Activated CD4-positive, alpha-beta T cell treated with anti-CD3 and anti-CD28 coated beads, Interleukin-2, amount 50 U/mL, for 16 hours (primary cell): Measurements from ENCODE around the gene B3GLCT.
"Not testable (repeated sequence)": the region's sequence is repeated elsewhere in the genome, so short reads cannot be mapped to it uniquely, and the experiment has no call there.

Experiments used
- DNase-seq: peaks from one replicate; pipeline ENCODE4 v3.0.0-alpha.2; 2020

Gene B3GLCT

DNA sequence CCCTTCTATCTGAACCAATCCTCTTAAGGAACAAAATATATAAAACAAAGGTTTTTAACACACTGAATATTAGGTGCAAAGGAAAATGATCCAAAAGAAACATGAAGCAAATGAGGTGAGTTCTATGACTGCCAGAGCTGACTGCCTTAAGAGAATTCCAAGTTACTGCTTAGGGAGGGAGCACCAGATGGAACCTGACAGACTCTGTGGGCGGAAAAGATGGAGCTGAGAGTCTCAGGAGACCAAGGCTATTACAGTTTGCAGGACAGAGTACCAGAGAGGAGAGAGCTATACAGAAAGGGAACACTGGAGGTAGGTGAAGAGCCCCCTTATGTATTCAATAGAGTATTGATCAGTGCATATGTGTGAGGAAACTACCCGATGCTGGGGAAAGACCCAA is 87.2 kb downstream of the B3GLCT start:
- no peak for DNase-seq

DNA sequence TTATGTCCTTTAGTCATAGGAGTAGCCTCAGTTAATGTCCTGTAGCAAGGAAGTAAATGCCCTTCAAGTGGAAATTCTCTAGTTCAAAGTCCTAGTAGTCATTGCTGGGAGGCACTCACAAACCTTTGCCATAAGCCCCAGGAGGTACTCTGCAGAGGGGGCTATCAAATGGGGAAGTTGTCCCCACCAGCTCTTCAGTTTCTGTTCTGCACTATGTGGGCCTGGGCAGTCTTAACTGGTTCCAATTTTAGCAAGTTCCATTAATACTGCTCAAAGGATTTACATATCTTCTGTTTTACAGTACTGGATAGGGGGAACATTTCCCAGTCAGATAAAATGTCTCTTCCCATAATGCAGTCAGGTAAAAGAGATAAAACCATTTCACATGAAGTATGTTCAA is 101.3 kb downstream of the B3GLCT start:
- no peak for DNase-seq

DNA sequence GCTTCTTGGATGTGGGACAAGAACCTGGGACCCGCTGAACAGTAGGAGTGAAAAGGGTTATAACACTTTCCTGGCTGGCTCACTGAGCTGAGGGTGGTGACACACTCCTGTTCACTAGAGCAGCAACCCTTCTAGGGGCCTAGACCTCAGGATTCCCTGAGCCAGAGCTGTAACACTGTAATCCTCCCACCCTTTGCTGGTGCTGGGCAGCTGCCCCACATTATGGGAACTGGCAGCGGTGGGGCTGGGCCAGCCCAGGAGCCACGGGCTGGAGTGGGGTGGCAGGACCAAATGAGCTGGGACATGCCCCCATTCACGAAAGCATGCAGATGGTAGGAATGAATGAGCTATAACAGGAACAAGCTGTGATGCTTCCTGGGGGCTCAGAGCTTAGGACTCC is 110.6 kb downstream of the B3GLCT start:
- no peak for DNase-seq

DNA sequence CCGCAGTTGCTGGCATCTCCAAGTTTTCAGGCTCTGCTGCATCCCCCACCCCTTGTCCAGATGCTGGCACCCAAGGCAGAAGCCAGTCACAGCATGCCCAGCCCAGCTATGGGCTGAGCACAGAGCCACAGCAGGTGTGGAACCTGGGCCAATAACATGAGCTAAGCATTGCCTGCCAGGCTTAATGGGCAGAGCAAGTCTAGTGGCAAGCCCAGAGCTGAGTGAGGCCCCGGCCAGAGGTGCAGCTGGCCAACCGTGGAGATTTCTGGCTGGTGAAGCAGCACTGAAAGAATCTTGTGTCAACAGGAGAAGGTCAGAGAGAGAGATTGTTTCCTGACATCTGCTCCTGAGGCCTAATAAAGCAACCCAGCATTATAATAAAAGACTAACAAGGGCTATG is 111.0 kb downstream of the B3GLCT start:
- no peak for DNase-seq

DNA sequence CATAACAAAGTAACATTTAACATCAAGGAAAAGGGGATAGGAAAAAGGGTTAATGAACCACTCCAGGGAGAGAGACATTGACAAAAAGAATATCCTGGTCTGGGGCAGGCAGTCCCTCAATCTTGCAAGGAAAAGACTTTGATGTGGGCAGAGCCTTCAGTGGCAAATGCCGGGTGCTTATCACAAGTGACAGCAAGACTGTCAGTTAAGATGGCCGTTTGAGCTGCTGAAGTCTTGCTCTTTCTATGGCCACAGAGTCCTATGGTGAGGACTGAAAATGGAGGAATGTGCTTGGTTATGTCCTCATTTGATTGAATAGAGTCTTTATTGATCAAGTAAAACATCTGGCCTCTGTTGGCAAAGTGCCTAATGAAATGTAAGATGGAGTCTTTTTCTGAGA is 112.1 kb downstream of the B3GLCT start:
- no peak for DNase-seq

DNA sequence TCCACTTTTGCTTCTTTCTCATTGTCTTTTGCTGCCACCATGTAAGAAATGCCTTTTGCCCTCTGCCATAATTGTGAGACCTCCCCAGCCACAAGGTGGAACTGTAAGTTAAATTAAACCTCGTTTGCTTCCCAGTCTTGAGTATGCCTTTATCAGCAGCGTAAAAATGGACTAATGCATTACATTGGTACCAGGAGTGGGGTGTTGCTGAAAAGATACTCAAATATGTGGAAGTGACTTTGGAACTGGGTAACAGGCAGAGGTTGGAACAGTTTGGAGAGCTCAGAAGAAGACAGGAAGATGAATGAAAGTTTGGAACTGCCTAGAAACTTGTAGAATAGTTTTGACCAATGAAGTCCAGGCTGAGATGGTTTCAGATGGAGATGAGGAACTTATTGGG is 115.2 kb downstream of the B3GLCT start:
- DNase-seq: no peak

DNA sequence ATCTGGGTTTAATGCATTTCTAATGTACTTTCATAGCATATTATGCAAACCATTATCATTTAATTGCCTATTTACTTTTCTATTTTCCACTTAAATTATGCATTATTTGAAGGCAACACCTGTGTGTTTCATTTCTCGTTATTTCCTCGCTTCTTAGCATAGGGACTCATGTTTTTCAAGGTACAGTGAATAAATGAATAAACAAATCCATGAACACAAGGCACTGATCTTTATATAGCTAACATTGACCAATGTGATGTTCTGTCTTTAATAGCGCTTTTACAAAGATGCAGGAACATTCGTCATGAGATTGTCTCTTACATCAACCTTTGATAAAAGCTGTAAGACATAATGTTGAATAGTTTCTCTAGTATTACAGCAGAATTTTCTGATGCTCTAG is 121.2 kb downstream of the B3GLCT start:
- DNase-seq: no peak

DNA sequence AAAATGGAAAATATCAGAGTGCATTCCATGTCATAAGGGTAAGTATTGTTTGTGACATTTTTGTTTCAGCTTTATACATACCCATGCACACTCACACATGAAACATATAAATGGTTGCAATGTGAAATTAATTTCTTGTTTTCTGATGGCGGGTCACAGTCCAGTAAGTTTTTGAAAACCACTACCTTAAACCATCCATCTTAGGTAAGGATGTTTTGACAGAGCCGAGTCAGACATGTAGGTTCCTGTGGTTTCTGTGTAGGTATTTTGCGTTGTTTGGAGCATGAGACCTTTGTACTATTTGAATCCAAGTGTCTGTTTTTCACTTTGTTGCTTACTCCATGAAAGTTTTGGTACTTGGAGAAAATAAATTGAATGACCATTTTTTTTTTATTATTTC is 121.7 kb downstream of the B3GLCT start:
- no peak for DNase-seq

DNA sequence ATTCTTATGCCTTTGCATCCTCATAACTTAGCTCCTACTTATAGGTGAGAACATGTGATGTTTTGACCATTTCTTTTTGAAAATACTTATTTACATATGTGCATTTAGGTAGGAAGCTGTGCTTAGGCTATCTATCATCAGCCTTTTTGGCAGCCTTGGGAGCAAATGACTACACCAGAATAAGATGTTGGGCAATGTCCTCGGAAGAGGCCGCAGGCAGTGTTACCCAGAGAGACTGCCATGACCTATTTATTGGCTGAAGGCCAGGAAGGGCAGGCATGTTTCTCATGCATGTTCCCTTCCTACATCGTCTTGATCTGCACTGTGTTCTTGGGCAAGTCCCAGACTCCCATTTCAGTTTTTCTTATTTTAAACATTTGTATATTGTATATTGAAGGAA is 122.3 kb downstream of the B3GLCT start:
- DNase-seq: no peak

DNA sequence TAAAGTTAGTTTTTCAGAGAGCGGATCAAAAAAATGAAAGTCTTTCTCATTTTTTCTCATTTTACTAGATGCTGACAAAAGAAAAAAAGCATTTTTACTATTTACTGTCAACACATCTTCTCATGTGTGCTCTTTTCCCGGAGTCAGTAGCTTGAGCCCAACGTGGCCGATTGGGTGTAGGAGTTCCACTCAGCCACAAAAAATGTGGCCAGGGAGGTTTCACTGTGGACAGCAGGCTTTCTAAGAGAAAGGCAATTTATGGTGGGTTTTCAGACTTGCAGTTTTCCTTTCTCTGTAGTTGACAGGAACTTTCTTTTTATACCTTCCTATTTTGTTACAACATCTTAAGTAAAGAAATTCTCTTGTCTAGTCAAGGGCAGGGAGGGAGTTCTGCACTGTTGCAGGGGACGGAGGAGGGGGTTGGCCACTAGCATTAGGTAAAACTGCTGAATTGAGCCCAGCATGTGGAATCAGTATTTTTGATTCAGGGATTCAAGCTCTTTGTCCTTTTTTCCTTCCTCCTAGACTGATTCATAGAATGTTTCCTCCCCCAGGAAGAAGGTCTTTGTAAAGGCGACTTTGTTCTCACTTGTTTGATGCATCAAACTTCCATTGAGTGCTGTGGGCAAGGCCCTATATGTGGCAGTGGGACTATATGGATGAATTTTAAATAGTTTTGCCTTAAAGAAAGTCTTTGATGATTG is 123.1 kb downstream of the B3GLCT start:
- no peak for DNase-seq

DNA sequence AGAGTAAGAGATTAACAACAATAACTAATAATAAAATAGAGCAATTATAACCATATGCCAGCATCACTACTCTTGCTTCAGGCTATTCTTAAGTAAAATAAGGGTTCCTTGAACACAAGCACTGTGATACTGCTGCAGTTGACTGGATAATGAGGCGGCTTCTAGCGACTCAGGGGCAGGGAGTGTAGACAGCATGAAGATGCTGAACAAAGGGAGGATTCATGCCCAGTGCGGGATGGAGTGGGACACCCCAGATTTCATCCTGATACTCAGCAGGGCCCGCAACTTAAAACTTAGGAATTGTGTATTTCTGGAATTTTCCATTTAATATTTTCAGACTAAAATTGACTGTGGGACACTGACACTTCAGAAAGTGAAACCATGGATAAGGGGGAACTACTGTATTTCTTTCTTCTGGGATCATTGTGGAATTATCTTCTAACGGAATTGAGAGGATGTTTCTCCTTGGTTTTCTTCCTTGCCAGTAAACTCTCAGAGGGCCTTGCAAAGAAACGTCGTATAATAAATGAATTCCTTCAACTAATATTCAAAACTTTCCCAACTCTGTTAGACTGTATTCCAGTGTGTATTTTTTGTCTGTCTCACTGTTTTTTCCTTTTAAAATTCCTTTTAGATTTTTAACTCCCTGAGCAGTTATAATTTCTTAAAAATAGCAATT is 127.5 kb downstream of the B3GLCT start:
- no peak for DNase-seq

DNA sequence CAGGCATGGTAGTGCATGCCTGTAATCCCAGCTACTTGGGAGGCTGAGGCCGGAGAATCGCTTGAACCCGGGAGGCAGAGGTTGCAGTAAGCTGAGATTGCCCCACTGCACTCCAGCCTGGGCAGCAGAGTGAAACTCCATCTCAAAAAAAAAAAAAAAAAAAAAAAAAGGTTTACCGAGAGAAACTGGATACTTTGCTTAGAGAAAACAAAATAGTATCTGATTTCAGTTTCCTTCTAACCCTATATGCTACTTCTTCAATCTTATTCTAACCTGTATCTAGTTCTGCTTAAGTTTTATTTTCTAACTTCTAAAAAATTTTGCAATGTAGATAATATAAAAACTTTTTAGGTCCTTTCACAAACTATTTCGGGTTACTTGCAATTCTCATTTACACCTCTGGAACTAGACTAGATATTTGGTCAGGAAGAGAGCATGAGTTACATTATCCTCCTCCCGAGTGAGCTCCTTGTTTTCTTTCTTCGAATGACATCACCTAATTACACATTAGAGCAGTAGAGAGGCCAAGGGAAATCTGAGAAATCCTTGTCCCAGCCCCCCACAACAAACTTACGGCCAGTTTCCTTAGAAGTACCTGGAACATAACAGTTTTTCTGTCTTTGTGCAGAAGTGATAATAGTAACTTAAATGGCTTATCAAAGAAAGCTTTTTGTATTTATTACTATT is 128.9 kb downstream of the B3GLCT start:
- DNase-seq: no peak

DNA sequence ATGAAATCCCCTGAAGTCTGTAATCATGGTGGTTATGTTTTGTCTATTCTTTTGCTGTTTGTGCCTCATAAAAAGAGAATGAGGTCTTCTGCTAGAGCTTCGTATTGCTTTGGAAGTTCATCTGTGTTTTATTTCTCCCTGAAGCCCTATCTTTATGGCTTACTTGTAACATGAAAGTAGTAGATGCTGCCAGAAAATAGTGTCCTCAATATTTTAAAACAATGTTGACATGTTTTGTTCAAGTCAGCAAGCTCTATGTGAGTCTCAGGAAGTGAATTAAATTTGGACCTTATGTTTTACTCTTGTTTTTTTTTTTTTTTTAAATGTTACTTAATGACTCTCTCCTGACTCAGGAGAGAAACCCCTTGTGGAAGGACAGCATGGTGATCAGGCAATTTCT is 130.5 kb downstream of the B3GLCT start:
- no peak for DNase-seq

DNA sequence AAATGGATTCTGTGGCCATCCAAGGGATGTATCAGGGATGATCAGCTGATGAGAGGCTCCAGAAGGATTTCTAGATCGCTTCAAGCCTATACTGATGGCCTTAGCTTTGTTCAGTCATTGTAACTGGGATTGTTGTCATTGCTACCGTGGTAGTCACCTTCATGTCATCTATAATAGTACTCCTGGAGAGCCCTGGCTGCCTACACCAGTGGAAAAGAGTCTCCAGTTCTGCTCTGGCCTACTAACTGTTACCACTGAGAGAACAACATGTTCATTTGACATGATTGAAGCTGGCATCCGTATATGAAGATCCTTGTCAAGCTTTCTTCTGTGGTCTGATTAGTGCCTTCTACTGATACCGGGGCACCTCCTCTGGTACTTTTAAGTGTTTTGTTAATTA is 131.3 kb downstream of the B3GLCT start:
- DNase-seq: no peak

DNA sequence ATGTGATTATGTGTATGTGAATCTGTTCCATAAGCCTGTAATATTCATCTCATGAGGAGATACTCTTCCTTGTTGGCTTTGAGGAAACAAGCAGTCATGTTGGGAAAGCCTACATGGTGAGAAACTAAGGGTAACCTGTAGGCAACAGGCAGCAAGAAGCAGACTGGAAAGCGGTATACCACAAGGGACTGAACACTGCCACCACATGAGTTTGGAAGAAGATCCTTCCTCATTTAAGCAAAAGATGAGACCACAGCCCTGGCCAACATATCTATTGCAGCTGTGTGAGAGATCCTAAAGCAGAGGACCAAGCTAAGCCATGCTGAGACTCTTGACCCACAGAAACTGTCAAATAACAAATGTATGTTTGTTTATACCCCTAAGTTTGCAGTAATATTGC is 134.8 kb downstream of the B3GLCT start:
- DNase-seq: no peak

DNA sequence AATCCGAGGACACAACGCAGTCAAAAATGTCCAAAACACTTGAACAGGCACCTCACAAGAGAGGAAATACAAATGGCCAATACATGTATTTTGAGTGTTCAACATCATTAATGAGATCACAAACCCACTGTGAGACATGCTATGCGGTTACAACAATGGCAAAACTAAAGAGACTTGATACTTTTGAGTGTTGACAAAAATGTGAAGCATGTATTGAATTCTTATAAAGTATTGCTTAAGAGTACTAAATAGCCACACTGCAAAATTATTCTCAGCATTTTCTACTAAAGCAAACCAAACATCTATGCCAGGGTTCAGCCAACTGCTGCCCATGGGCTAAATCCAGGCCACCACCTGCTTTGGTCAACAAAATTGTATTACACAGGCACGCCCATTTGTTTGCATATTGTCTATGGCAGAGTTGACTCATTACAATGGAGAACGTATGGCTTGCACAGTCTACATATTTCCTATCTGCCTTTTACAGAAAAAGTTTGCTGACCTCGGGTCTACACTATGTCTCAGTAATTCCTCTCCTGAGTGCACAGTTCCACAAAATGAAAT is 135.3 kb downstream of the B3GLCT start:
- no peak for DNase-seq

DNA sequence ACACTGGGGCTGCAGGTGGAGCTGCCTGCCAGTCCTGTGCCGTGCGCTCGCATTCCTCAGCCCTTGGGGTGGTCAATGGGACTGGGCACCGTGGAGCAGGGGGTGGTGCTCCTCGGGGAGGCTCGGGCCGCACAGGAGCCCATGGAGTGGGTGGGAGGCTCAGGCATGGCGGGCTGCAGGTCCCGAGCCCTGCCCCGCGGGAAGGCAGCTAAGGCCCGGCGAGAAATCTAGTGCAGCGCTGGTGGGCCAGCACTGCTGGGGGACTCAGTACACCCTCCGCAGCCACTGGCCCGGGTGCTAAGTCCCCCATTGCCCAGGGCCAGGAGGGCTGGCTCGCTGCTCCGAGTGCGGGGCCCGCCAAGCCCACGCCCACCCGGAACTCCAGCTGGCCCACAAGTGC is 139.8 kb downstream of the B3GLCT start:
- not testable (repeated sequence) for DNase-seq

DNA sequence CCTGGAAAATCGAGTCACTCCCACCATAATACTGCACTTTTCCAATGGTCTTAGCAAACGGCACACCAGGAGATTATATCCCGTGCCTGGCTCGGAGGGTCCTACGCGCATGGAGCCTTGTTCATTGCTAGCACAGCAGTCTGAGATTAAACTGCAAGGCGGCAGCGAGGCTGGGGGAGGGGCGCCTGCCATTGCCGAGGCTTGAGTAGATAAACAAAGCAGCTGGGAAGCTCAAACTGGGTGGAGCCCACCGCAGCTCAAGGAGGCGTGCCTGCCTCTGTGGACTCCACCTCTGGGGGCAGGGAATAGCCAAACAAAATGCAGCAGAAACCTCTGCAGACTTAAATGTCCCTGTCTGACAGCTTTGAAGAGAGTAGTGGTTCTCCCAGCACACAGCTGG is 141.1 kb downstream of the B3GLCT start:
- not testable (repeated sequence) for DNase-seq

DNA sequence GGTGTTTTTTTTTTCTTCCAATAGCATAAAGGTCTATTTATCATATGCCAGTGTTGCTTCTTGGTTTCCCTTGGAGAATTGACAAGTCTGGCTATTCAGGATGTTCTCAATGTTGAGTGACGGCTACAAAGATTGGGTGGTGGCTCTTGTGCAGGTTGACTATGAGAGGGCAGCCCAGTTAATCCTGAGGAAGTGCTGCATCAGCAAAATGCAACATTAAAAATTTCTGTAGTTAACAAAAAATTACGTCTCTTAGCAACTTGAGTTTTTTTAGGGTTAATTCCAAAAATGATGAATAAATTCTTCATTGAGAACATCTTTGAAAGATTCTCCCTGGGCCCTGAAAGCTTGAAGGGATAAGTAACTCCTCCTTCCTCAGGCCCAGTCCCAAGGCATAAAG is 147.1 kb downstream of the B3GLCT start:
- DNase-seq: no peak

DNA sequence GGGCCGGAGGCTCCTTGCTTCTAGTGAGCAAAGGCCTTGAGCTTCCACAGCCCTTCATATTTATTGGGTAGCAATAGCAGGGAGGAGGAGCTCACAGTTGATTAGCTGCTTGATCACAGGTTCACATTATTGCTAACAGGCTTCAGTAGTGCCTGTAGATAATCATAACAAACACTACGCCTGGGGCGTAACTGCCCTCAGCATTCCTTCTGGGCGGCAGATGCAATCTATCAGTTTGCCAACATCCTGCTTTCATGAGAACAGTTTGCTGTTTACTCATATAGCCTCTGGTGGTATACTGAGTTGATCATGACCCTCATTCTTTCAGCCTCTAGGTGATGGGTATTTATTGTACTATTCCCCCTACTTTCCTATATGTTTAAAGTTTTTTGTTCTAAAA is 149.4 kb downstream of the B3GLCT start:
- no peak for DNase-seq

DNA sequence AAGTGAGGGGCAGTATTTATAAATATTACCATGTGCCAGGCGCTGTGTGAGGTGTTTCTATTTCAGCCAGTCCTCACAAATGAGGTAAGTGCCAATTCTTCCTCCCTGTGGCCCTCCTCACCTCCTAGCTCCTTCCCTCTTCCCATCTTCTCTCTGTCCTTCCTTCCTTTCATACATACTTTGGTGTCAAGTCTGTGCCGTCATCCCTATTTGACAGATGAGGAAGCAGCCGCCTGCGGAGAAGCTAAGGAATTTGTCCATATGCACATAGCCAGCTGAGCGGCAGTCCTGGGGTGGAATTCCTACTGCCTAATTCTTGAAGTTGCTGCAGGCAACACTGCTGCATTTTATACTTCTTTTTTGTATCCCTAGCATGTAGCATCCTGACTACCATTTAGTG is 150.8 kb downstream of the B3GLCT start:
- DNase-seq: no peak

DNA sequence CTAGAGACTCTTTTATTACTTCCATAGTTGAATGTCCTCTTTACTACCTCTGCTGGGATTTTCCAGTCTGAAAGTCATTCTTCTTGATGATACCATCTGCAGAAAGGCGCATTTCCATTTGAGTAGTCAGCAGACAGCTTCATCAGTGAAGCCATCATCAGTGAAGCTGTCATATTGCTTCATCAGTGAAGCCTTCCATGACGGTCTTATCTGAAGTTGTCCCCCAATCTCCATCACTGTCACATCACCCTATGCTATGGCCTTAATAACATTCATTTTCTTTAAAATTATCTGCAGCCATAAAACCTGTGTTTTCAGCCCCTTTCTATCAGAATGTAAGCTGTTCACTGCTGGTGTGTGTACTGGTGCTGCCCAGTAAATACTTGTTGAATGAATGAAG is 151.6 kb downstream of the B3GLCT start:
- DNase-seq: no peak

DNA sequence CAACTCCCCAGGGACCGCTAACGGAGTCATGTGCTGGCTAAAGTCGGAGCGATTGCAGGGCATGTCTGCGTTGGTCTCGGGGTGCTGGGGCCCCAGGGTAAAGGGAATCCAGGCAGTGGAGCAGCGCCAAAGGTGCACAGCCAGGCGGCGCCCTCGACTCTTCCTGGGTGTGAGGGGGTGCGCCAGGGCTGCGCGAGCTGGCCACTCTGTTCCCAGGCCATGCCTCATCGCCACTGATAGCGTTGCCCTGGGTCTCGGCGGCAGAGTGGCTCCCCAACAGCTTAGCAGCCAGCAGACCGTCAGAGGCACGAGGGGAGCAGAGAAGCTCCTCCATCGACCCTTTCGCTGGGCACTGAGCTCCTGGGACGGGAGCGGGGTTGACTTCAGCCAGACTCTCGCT is 152.7 kb downstream of the B3GLCT start:
- no peak for DNase-seq

DNA sequence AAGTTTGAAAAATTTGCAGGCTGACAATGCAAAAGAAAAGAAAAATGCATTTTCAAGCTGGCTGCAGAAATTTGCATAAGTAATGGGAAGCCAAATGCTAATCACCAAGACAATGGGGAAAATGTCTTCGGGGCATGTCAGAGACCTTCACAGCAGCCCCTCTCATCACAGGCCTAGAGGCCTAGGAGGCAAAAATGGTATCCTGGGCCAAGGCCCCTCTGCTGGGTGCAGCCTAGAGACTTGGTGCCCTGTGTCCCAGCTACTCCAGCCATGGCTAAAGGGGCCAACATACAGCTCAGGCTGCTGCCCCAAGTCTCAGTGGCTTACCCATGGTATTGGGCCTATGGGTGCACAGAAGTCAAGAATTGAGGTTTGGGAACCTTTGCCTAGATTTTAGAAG is 155.2 kb downstream of the B3GLCT start:
- DNase-seq: no peak
